Thyroid gland (tissue), 4 donors: ENCODE data around the gene ADAMTS15.

Experiments used
- CTCF ChIP-seq, 6 experiments: fragments of 200-600 bp in 3 of 6; fragments of 450-650 bp in 3 of 6; sonication (generic) in 3 of 6; IDR thresholded peaks; one replicate each; pipeline ENCODE4 v1.5.1; 2016 to 2019; ENCODE audit warnings: antibody characterized with exemption in 6 of 6, mild to moderate bottlenecking in 2 of 6, inconsistent platforms in 1 of 6, moderate library complexity in 1 of 6
- POLR2A ChIP-seq, 2 donors: fragments of 450-650 bp; IDR thresholded peaks; one replicate each; pipeline ENCODE4 v1.6.1; 2017; ENCODE audit warnings: antibody characterized with exemption in 2 of 2, mild to moderate bottlenecking in 2 of 2, moderate library complexity in 1 of 2

- TF ChIP-seq CTCF (IDR thresholded peaks at IDR 0.05): no peak
- no peak for TF ChIP-seq POLR2A (IDR thresholded peaks at IDR 0.05)
Observed at GRCh38 chr11:130427581-130428315, 20.7 kb upstream of the ADAMTS15 start.
